SIG-M5 (cell line): ENCODE measurements around the gene UGT1A6.

Source experiments
- DNase-seq: peaks from one replicate; lab custom pipeline; 2025; lab: John Stamatoyannopoulos, UW

The UGT1A6 gene

GRCh38 chr2:233801357-233802131 is 108.9 kb downstream of the UGT1A6 start:
- DNase-seq, result no peak

- DNase-seq, result no peak
Observed at GRCh38 chr2:233802132-233802815, 109.6 kb downstream of the UGT1A6 start.

GRCh38 chr2:233803292-233803911 is 110.7 kb downstream of the UGT1A6 start:
- no peak for DNase-seq

GRCh38 chr2:233803994-233804393 is 111.3 kb downstream of the UGT1A6 start:
- no peak for DNase-seq

GRCh38 chr2:233807215-233807865 is 114.7 kb downstream of the UGT1A6 start:
- DNase-seq, result no peak

- no peak for DNase-seq
Observed at GRCh38 chr2:233807966-233808935, 115.6 kb downstream of the UGT1A6 start.

- DNase-seq, result no peak
Observed at GRCh38 chr2:233810385-233810784, 117.7 kb downstream of the UGT1A6 start.

- DNase-seq, result no peak
Observed at GRCh38 chr2:233811087-233811486, 118.4 kb downstream of the UGT1A6 start.

GRCh38 chr2:233811732-233812131 is 119.0 kb downstream of the UGT1A6 start:
- DNase-seq, result no peak

GRCh38 chr2:233813236-233814055 is 120.8 kb downstream of the UGT1A6 start:
- DNase-seq, result no peak

GRCh38 chr2:233814056-233814835 is 121.6 kb downstream of the UGT1A6 start:
- DNase-seq, result no peak

- DNase-seq, result no peak
Observed at GRCh38 chr2:233815861-233816260, 123.2 kb downstream of the UGT1A6 start.

- no peak for DNase-seq
Observed at GRCh38 chr2:233816334-233816733, 123.6 kb downstream of the UGT1A6 start.

GRCh38 chr2:233816771-233817170 is 124.1 kb downstream of the UGT1A6 start:
- DNase-seq, result no peak

GRCh38 chr2:233817361-233817911 is 124.7 kb downstream of the UGT1A6 start:
- no peak for DNase-seq

GRCh38 chr2:233817995-233818638 is 125.4 kb downstream of the UGT1A6 start:
- no peak for DNase-seq

GRCh38 chr2:233818639-233819621 is 126.2 kb downstream of the UGT1A6 start:
- no peak for DNase-seq
